Left hindlimb (tissue), 1 donor: ENCODE measurements around the gene EPSTI1.

Experiments
- DNase-seq: peaks from one replicate; pipeline ENCODE4 v3.0.0-alpha.2; 2018

The EPSTI1 gene

DNA sequence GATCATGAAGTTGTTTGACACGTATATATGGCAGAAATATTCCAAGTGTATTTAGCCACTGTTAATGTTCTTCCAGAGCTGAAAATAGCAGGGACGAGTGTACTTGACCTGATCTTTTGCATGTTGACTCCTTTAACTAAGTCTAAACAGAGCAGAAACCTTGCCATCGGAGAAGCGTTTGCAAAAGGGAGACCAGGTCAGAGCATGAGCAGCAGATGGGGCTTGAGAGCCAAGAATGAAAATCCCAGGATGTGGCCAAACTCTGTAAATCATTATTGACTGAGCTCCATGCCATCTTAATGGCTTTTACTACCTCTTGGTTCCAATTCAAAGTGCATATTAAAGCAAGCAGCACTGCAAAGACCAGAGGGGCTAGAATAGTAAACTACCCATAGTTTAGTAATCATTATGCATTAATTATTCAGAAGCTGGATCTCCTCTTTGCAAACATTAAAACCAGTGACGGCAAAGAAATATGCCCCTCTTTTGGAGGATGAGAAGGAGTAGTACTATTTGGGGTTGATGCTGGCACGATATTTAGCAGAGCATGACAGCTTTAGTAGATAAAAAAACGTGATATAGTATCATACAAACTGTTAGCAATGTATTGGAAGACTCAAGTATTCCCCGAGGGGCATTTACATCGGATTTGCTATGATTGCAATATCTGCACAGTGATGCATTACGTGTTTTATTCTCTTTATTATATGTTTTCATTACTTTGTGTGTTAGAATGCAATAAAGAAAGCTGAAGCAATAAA is 154.9 kb downstream of the EPSTI1 start:
- DNase-seq: no peak
